Stimulated activated CD4-positive, alpha-beta T cell treated with anti-CD3 and anti-CD28 coated beads, Interleukin-15, amount 100 ng/mL, for 24 hours (primary cell): ENCODE data around the gene PNKD.

Experiments
- DNase-seq: peaks from one replicate; pipeline ENCODE4 v3.0.0-alpha.2; 2020

PNKD gene

GRCh38 chr2:218269900-218270720 lies at the start of gene PNKD, which contains the start of gene AAMP:
PNKD (plus strand) TSS chr2:218270519; CDS start chr2:218270536, 17 bp downstream.
AAMP (minus strand) TSS chr2:218270137; CDS start chr2:218270086, 51 bp downstream.
- peak; percentile 100 for DNase-seq

- DNase-seq: no peak
Observed at GRCh38 chr2:218221000-218221399, 49.3 kb upstream of the PNKD start.

GRCh38 chr2:218223046-218223445 lies 47.3 kb upstream of the PNKD start:
- DNase-seq: peak; percentile 33

GRCh38 chr2:218224186-218224585 lies 46.1 kb upstream of the PNKD start:
- DNase-seq: no peak

- no peak for DNase-seq
Observed at GRCh38 chr2:218226903-218227302, 43.4 kb upstream of the PNKD start.

GRCh38 chr2:218228366-218229090 lies 41.8 kb upstream of the PNKD start:
- DNase-seq: no peak

GRCh38 chr2:218229239-218229638 lies 41.1 kb upstream of the PNKD start:
- DNase-seq: peak; percentile 55

- DNase-seq: no peak
Observed at GRCh38 chr2:218229851-218230250, 40.5 kb upstream of the PNKD start.

GRCh38 chr2:218230882-218231281 lies 39.4 kb upstream of the PNKD start:
- peak; percentile 41 for DNase-seq

GRCh38 chr2:218233543-218233942 lies 36.8 kb upstream of the PNKD start:
- no peak for DNase-seq

GRCh38 chr2:218234521-218234920 lies 35.8 kb upstream of the PNKD start:
- DNase-seq: no peak

GRCh38 chr2:218235017-218235416 lies 35.3 kb upstream of the PNKD start:
- no peak for DNase-seq

GRCh38 chr2:218236829-218237228 lies 33.5 kb upstream of the PNKD start:
- DNase-seq: no peak

GRCh38 chr2:218238887-218239286 lies 31.4 kb upstream of the PNKD start:
- no peak for DNase-seq

GRCh38 chr2:218244204-218244603 lies 26.1 kb upstream of the PNKD start:
- no peak for DNase-seq

GRCh38 chr2:218244665-218245064 lies 25.7 kb upstream of the PNKD start:
- DNase-seq: no peak

GRCh38 chr2:218245214-218245613 lies 25.1 kb upstream of the PNKD start:
- DNase-seq: no peak

- DNase-seq: no peak
Observed at GRCh38 chr2:218249691-218250090, 20.6 kb upstream of the PNKD start.

- no peak for DNase-seq
Observed at GRCh38 chr2:218252509-218253231, 17.6 kb upstream of the PNKD start.

GRCh38 chr2:218253232-218253625 lies 17.1 kb upstream of the PNKD start:
- DNase-seq: no peak

- no peak for DNase-seq
Observed at GRCh38 chr2:218255446-218255845, 14.9 kb upstream of the PNKD start.

GRCh38 chr2:218256612-218257350 lies 13.5 kb upstream of the PNKD start:
- no peak for DNase-seq
